KOPT-K1 (cell line): ENCODE results near the gene CSTPP1.
"Not testable (repeated sequence)": the region's sequence is repeated elsewhere in the genome, so short reads cannot be mapped to it uniquely, and the experiment has no call there.

ENCODE experiments used
- H3K27ac ChIP-seq: fragments of 200-600 bp; sonication (generic); 2 replicates; pipeline ENCODE4 v1.5.1; 2016; ENCODE audit warnings: antibody characterized with exemption, mild to moderate bottlenecking, low read depth, low read length; ENCODE audit not compliant: poor library complexity, severe bottlenecking
- H3K36me3 ChIP-seq: fragments of 200-600 bp; sonication (generic); 2 replicates; pipeline ENCODE4 v1.5.1; 2017; ENCODE audit warnings: antibody characterized with exemption, mild to moderate bottlenecking, low read length, moderate library complexity; ENCODE audit not compliant: insufficient read depth
- H3K9me3 ChIP-seq: fragments of 200-600 bp; sonication (generic); 2 replicates; pipeline ENCODE4 v1.5.1; 2017; ENCODE audit warnings: antibody characterized with exemption, low read length, mild to moderate bottlenecking; ENCODE audit not compliant: insufficient read depth, poor library complexity, severe bottlenecking

The CSTPP1 gene

DNA sequence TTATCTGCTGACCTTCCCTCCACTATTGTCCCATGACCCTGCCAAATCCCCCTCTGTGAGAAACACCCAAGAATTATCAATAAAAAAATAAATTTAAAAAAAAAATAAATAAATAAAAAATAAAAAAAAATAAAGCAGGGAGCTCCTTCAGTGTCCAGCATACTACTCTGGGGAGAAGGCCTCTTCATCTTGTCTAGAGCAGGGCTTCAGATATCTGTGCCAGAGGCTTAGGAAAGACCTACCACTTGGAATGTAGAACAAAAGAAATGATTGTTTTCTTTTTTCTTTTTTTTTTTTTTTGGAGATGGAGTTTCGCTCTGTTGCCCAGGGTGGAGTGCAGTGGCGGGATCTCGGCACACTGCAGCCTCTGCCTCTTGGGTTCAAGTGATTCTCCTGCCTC, 161.7 kb downstream of the CSTPP1 start:
- H3K36me3 ChIP-seq, H3K27ac ChIP-seq: not testable (repeated sequence)

DNA sequence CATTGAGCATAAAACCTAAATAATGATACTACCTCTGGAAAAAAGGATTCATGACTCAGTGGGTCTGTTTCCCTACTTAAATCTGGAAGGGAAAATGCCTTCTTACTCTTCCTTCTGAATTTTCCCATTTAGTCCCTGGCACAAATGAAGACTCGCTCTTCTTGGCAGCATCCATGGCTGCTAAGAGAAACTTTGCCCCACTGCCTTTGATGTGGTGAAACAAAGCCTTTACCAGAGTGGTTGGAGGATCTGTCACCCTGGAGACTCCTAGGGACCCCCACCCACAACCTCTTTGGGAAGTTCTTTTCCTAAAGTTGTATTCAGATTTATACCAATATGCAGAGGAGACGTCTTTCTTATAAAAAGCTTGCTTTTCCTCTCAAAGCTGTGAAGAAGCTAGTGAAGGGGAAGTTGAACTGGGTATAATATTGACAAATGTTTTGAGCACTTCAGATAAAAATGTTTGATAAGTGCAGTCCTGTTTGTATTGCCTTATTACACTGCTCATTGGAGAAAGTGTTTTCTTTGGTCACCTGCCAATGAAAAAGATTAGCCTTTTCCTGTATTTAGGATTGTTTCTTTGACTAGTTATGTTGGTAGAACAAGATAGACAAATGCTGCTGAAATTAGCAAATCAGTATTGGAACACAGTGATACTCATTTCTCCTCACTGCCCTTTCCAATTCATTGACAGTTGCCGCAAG, 162.8 kb downstream of the CSTPP1 start:
- Histone ChIP-seq H3K27ac (no peak overlapping the region), H3K36me3 (no peaks in the 10 kb centered on the region), H3K9me3 (no peaks in the 10 kb centered on the region)

More for the DNA sequence above, 161.7 kb downstream of the CSTPP1 start:
- H3K9me3 ChIP-seq: not testable (repeated sequence)

DNA sequence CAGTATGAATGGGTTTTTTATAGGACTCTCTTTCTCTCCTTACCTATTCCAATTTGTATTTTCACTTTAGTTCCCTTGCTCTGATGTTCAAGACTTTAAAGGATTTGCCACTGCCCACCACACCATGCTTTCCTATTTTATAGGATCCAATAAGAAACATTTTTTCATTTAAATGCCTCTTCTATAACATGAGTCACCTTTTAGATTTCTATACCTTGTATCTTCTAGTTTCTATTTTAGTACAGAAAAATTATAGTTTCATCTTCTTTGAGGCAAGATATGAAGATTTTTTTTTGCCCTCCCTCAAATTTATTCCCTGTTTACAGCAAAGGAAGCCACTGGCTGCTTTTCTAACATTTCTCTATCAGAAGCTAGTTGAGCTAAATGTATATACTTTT, 163.4 kb downstream of the CSTPP1 start:
- no peaks in the 10 kb centered on the region for H3K9me3 ChIP-seq
- no peaks in the 10 kb centered on the region for H3K36me3 ChIP-seq
- H3K27ac ChIP-seq: no peak overlapping the region

DNA sequence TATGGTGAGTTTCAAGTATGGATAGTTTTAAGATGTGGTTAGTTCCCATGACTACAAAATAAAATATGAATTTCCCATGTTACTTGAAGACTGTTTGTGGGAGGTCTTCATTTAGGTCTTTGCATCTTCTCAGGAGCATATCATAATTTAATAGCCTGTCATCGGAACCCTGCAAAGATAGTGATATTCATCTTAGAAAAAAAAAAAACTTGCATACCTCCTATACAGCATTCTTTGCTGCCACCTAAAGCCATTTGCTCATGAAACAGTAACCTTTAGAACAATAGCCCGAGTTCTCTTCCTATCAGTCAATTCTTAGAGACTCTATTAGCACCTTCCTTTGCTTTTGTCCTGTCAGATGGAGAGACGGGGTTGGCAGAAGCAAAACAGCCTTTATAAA, 164.8 kb downstream of the CSTPP1 start:
- Histone ChIP-seq H3K27ac (no peak overlapping the region), H3K9me3 (no peaks in the 10 kb centered on the region), H3K36me3 (no peaks in the 10 kb centered on the region)

DNA sequence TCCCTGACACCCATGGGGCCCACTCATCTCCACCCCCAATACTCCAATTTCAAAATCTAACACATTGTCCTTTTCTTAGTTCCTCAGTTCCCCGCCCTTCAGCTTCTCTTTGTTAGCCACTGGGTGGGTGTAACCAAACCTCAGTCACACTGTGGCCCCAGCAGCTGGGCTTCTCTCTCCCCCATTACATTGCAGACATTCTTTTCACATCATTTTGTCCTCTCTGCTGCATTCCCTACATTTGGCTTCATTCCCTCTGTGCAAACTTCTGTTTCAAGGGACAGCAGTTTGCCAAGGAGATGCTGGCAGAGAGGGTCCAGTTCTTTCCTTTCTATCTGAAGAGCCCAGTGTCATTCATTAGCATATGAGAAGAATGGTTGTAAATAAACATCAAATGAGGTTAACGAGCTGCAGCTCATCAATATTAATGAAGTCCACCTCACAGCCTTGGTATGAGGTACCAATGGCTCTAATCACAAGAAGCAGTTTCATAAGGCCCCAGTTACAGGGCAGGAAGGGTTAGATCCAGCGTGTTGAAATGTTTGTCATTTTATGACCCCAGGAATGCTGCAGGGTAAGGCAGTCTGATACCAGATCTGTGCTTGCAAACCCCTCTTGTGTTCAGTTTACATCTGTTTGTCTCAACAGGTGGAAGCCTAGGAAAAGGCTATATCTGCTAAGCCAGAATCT, 167.8 kb downstream of the CSTPP1 start:
- no peak overlapping the region for H3K27ac ChIP-seq
- H3K36me3 ChIP-seq: no peaks in the 10 kb centered on the region
- no peaks in the 10 kb centered on the region for H3K9me3 ChIP-seq

DNA sequence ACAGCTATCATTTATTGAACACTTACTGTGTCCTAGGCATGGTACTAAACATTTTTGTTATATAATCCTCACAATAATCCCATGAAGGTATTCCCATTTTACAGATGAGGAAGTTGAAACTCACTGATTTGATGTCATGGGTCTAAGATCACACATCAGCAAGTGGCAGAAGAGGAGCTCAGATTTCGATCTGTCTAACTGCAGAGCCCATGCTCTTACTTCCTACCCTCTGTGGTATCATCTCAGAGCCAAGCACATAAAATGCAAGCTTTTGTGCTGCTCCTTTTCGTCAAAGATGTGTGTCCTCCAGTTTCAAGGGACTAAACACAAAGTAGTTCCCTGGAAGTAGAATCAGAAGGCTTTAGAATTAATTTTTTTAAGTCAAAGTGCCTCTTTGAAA, 169.0 kb downstream of the CSTPP1 start:
- Histone ChIP-seq H3K9me3 (no peaks in the 10 kb centered on the region), H3K27ac (no peak overlapping the region)

DNA sequence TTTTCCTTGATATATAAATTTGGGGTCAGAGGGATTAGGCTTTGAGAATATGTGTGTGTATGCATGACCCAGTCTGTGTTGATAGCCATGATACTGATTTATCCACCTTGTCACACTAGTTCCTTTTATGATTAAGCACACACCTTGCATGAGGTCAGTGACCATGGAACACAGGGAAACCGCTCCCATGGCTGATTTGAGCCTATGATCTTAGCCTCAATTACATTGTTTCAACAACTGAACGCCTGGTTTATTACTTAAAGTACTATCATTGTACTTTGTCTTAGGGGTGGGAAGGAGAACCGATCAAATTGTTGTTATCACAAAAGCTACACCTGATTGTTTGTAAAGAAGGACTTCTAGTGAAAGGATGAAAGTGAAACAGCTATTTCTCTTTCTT, 169.4 kb downstream of the CSTPP1 start:
- no peaks in the 10 kb centered on the region for H3K36me3 ChIP-seq
- no peaks in the 10 kb centered on the region for H3K9me3 ChIP-seq
- no peak overlapping the region for H3K27ac ChIP-seq

More for the DNA sequence above, 169.0 kb downstream of the CSTPP1 start:
- no peaks in the 10 kb centered on the region for H3K36me3 ChIP-seq

DNA sequence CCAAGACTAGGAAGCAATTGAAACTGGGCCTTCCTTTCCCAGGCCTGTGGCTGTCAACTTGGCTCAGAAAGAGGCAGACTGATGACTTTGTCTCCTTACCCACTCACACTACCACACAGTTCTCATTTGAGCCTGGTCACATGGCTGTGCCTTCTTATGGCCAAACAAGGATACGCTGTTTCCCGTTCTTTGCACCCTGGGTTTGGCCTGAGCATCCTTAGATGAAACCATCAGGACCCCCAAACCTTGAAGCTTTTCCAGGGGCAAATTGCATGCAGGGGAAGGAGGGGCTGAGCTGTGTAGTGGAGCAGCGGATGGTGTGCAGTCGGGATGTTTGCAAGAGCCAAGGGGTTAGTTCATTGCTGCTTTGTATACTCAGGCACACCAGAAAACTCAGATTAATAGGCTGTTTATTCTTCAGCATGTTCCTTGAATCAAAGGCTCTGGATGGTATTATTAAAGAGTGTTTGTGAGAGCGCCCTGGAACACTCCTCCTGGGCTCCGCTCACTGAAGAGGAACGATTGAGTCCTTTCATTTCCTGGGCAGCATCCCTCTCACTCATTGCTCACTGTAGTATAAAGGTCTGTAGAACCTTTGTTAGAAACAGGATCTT, 170.3 kb downstream of the CSTPP1 start:
- Histone ChIP-seq H3K36me3 (no peaks in the 10 kb centered on the region), H3K27ac (no peak overlapping the region), H3K9me3 (no peaks in the 10 kb centered on the region)

DNA sequence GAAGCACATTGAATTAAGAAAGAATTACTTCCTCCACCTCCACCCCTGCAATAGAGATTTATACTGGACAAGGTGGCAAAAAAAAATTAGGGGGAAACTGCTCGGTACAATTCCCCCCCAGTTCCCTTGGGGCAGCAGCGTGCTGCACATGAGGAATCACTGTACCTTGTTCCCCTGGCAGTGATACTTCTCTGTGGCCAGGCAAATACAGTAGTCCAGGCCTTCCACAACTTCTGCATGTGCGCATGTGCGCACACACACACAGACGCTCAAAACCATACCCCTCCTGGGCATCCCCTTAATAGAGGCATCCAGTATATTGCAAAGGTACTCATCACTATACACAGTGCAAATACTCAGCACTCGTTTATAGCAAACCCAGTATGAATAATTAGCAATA, 171.2 kb downstream of the CSTPP1 start:
- Histone ChIP-seq H3K27ac (no peak overlapping the region), H3K36me3 (no peaks in the 10 kb centered on the region), H3K9me3 (no peaks in the 10 kb centered on the region)

DNA sequence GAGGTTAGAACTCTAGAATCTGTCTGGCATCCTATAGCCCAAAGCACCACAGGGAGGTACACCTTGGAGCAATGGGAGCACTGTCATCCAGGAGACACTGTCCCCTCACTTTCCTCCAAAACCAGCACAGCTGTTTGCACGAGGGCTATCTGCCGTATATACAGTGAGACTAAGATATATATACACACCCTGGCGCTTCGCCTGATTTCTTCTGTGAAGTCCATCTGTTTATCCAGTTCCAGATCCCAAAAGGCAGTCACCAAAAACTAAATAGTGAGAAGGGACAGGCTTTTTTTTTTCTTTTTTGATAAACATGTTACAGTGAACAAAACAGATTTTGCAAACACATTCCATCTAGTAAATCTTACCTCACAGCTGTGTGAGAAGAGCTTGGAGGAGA, 171.7 kb downstream of the CSTPP1 start:
- no peaks in the 10 kb centered on the region for H3K36me3 ChIP-seq
- H3K27ac ChIP-seq: no peak overlapping the region
- H3K9me3 ChIP-seq: no peaks in the 10 kb centered on the region

DNA sequence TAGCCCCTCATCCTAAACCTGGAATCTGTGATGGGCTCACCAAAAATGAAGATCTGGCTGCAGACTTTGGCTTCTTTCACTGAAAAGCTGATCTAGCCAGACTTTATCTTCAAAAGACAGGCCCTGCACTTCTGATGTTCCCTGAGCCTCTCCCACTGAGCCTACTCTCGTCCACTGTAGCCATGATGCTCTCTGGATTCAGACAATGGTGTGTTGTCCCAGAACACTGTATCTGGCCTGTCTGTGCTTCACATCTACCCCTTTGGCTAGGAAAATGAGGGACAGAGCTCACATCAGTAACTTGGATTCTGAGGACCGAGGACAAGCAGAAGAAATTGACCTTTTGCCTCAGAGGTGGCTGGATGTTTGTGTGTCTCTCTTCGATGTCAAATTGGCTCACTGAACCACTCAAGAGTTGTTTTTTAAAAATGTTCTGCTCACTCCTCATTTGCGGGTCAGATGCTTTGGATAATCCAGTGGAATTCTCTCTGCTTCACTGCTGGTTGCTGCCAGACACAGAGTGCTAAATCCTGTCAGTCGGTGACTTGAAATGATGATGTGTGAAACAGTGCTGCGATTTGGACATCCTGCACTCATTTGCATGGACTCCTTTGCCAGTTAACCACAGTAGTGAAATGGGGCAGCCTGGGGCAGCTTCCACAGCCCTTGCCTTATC, 172.6 kb downstream of the CSTPP1 start:
- H3K27ac ChIP-seq: no peak overlapping the region
- no peaks in the 10 kb centered on the region for H3K36me3 ChIP-seq
- H3K9me3 ChIP-seq: no peaks in the 10 kb centered on the region

DNA sequence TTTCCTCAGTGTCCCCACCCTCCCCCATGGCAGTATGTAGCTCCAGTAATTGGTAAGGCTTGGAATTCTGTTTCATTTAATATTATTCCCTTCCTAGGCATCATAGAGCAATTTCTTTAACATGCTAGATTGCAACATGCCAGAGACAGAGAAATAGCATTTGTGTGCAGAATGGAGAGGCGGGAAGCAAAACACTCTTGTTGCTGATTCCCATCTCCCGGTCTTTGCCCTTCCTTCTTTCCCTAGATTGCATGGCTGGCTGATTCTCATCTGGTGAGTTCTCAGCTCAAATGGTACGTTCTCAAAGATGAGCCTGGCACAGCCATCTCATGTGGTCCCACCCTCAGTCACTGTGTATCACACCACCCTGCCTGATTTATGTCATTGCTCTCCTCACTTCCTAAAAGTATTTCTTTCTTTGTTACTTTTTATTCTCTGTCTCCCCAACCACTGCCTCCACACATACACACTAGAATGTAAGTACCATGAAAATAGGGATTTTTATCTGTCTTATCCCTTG, 173.2 kb downstream of the CSTPP1 start:
- Histone ChIP-seq H3K9me3 (no peaks in the 10 kb centered on the region), H3K36me3 (no peaks in the 10 kb centered on the region), H3K27ac (no peak overlapping the region)

DNA sequence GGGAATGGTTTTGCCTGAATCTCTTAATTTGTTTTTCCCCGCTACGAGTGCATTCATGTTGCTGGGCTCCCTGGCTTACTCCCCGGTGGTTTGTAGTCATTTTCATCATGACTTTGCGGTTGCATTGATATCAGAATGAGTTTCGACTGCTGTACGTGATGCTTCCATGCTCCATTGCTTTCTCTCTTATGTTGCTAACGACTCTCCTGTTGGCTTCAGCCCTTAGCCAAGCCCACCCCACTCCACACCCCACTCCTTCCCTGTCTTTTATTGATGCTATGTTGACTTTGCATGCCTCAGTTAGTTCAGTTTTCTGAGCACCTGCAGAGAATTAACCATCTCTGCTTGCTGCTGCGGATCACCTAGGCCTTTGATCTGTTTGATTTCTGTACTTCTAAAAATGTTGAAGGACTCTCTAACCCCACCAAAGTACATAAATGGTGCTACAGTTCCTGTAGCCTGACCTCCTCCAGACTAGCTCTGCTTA, 174.8 kb downstream of the CSTPP1 start:
- no peaks in the 10 kb centered on the region for H3K36me3 ChIP-seq
- no peak overlapping the region for H3K27ac ChIP-seq
- H3K9me3 ChIP-seq: no peaks in the 10 kb centered on the region

DNA sequence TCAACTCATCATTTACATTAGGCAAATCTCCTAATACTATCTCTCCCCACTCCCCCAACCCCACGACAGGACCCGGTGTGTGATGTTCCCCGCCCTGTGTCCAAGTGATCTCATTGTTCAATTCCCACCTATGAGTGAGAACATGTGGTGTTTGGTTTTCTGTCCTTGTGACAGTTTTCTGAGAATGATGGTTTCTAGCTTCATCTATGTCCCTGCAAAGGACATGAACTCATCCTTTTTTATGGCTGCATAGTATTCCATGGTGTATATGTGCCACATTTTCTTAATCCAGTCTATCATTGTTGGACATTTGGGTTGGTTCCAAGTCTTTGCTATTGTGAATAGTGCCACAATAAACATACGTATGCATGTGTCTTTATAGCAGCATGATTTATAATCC, 176.4 kb downstream of the CSTPP1 start:
- not testable (repeated sequence) for H3K36me3 ChIP-seq, H3K27ac ChIP-seq, H3K9me3 ChIP-seq
